Stomach (tissue), 9 donors: Measurements from ENCODE around the gene HEMK1. TPM values are rescaled to one million over a fixed set of nuclear protein-coding genes. Genes with fewer than 3 reads are reported as not detected.

Source experiments
- DNase-seq, 2 donors: peaks; one replicate each; pipeline versions ENCODE4 v3.0.0 to v3.0.0-alpha.2; 2013 to 2019
- H3K27ac ChIP-seq, 5 donors: fragments of 200-600 bp in 4 of 5; sonication (generic) in 4 of 5; one replicate each; pipeline ENCODE4 v1.5.1; 2013 to 2019; ENCODE audit warnings: mild to moderate bottlenecking in 1 of 5, moderate library complexity in 1 of 5
- H3K27me3 ChIP-seq, 3 donors: fragments of 200-600 bp; sonication (generic); one replicate each; pipeline ENCODE4 v1.5.1; 2017 to 2019; ENCODE audit warnings: mixed run types in 1 of 3
- H3K36me3 ChIP-seq, 4 donors: fragments of 200-600 bp; sonication (generic); 1 replicate in 3 of 4; 2 replicates in 1 of 4; pipeline ENCODE4 v1.5.1; 2016 to 2019
- H3K4me1 ChIP-seq, 4 donors: fragments of 200-600 bp; sonication (generic); one replicate each; pipeline ENCODE4 v1.5.1; 2016 to 2019
- H3K4me3 ChIP-seq, 4 donors: fragments of 200-600 bp; sonication (generic) in 3 of 4; one replicate each; pipeline ENCODE4 v1.5.1; 2016 to 2019; ENCODE audit warnings: mild to moderate bottlenecking in 1 of 4
- H3K9me3 ChIP-seq, 4 donors: fragments of 200-600 bp; sonication (generic); one replicate each; pipeline ENCODE4 v1.5.1; 2016 to 2019
- CTCF ChIP-seq, 7 experiments: fragments of 450-650 bp in 4 of 7; fragments of 200-600 bp in 3 of 7; sonication (generic) in 3 of 7; IDR thresholded peaks; one replicate each; pipeline ENCODE4 v1.5.1; 2016 to 2019; ENCODE audit warnings: antibody characterized with exemption in 7 of 7, control low read depth in 2 of 7, mild to moderate bottlenecking in 1 of 7
- EP300 ChIP-seq: sonication (generic); formaldehyde crosslinking; IDR thresholded peaks from one replicate; pipeline ENCODE4 v1.6.1; 2017; ENCODE audit warnings: antibody characterized with exemption
- POLR2A ChIP-seq, 4 donors: fragments of 450-650 bp; IDR thresholded peaks; one replicate each; pipeline ENCODE4 v1.6.1; 2016; ENCODE audit warnings: antibody characterized with exemption in 4 of 4, control low read depth in 2 of 4, mild to moderate bottlenecking in 1 of 4, moderate library complexity in 1 of 4
- POLR2AphosphoS5 ChIP-seq, 3 donors: sonication (generic); formaldehyde crosslinking; IDR thresholded peaks; one replicate each; pipeline ENCODE4 v1.6.1; 2016; ENCODE audit warnings: antibody characterized with exemption in 3 of 3
- WGBS, 5 donors: extraction: QIAGEN DNeasy Blood & Tissue Kit in 3 of 5; methylation state at CpG; one replicate each; pipeline versions ENCODE4 v1.1.5 to v1.1.7; 2013 to 2018; 5-methylcytosine and 5-hydroxymethylcytosine counted together
- intact Hi-C: fragments of 100-400 bp; cut with DNase I; formaldehyde crosslinking; loops from one replicate; pipeline ENCODE4 v1.15.1; 2023; ENCODE audit warnings: low total_unique reads
- polyA plus RNA-seq, 3 donors: library from polyadenylated mRNA; stranded (reverse); fragments of 200-250 nt; gene quantifications; one replicate each; pipeline ENCODE4 v1.2.3, GENCODE V29; 2013
- total RNA-seq, 5 donors: library from RNA; depleted of rRNA; stranded (reverse); fragments of >200 nt; gene quantifications; one replicate each; pipeline versions ENCODE4 v1.1.0 to v1.2.3, GENCODE V29; 2014 to 2016
- donor health status: healthy with polysubstance abuse.
- donor health status: Bipolar disorder and iron deficiency.
- donor health status: healthy.

HEMK1 gene
- total and polyA plus RNA-seq, 8 donors, result 5.8 to 24.8 (median 13.7) TPM

GRCh38 chr3:50607271-50608091 is 38.2 kb downstream of the HEMK1 start:
- TF ChIP-seq POLR2A (IDR thresholded peaks at IDR 0.05) (no peak), EP300 (no peak), POLR2AphosphoS5 (IDR thresholded peaks at IDR 0.05) (no peak), CTCF (IDR thresholded peaks at IDR 0.05) (no peak)
- no peak for DNase-seq

GRCh38 chr3:50608278-50608677 is 39.0 kb downstream of the HEMK1 start:
- no peaks in the 10 kb centered on the region for H3K9me3 ChIP-seq
- DNase-seq, result no peak
- H3K36me3 ChIP-seq, result peaks cover 19 to 40% (median 39%) of the 10 kb centered on the region in 4 donors
- 54 to 77% (median 73%) methylated on average over 7 of the region's 7 CpGs for WGBS, 5 donors
- H3K27ac ChIP-seq, result peak overlapping the region in 3 of 5 donors; percentile 95 to 97 (median 96)
- peaks cover 61 to 95% (median 92%) of the 10 kb centered on the region in 4 donors for H3K4me1 ChIP-seq
- H3K27me3 ChIP-seq, result no peaks in the 10 kb centered on the region
- H3K4me3 ChIP-seq, result peak overlapping the region in 2 of 4 donors; percentile 60 to 83
- TF ChIP-seq POLR2AphosphoS5 (IDR thresholded peaks at IDR 0.05), result no peak
- TF ChIP-seq EP300, result no peak
- TF ChIP-seq CTCF (IDR thresholded peaks at IDR 0.05), result no peak
- TF ChIP-seq POLR2A (IDR thresholded peaks at IDR 0.05), result no peak
- intact Hi-C loops, result no loop called here

More at GRCh38 chr3:50607271-50608091, 38.2 kb downstream of the HEMK1 start:
- Histone ChIP-seq H3K27me3 (no peaks in the 10 kb centered on the region), H3K36me3 (peaks cover 19 to 40% (median 39%) of the 10 kb centered on the region in 4 donors), H3K4me3 (peak overlapping the region in 2 of 4 donors; percentile 60 to 83), H3K27ac (peak overlapping the region in 3 of 5 donors; percentile 95 to 97 (median 96)), H3K9me3 (no peaks in the 10 kb centered on the region), H3K4me1 (peaks cover 69 to 95% (median 92%) of the 10 kb centered on the region in 4 donors)
- WGBS, 5 donors, result 66 to 80% (median 77%) methylated on average over 19 to 29 of the region's 29 CpGs
- intact Hi-C loops, result no loop called here

GRCh38 chr3:50609071-50609762 is 39.9 kb downstream of the HEMK1 start:
- Histone ChIP-seq H3K4me3 (peak overlapping the region; percentile 59 to 83 (median 71)), H3K27ac (peak overlapping the region; percentile 11 to 97 (median 91)), H3K36me3 (peaks cover 19 to 39% (median 38%) of the 10 kb centered on the region in 4 donors), H3K9me3 (no peaks in the 10 kb centered on the region), H3K27me3 (no peaks in the 10 kb centered on the region), H3K4me1 (peaks cover 52 to 95% (median 90%) of the 10 kb centered on the region in 4 donors)
- DNase-seq, result no peak
- intact Hi-C loops, result no loop called here
- WGBS, 5 donors, result 62 to 86% (median 80%) methylated on average over 4 to 5 of the region's 5 CpGs
- TF ChIP-seq POLR2AphosphoS5 (IDR thresholded peaks at IDR 0.05), result no peak
- TF ChIP-seq CTCF (IDR thresholded peaks at IDR 0.05), result no peak
- no peak for TF ChIP-seq POLR2A (IDR thresholded peaks at IDR 0.05)
- no peak for TF ChIP-seq EP300

GRCh38 chr3:50609763-50610085 is 40.4 kb downstream of the HEMK1 start:
- no peak for DNase-seq
- Histone ChIP-seq H3K4me1 (peaks cover 51 to 91% (median 85%) of the 10 kb centered on the region in 4 donors), H3K27ac (peak overlapping the region; percentile 87 to 97 (median 91)), H3K9me3 (no peaks in the 10 kb centered on the region), H3K36me3 (peaks cover 19 to 34% (median 33%) of the 10 kb centered on the region in 4 donors), H3K27me3 (no peaks in the 10 kb centered on the region), H3K4me3 (peak overlapping the region; percentile 59 to 83 (median 71))
- 81 to 90% (median 86%) methylated on average over 3 of the region's 3 CpGs for WGBS, 5 donors
- intact Hi-C loops, result loop anchor here (5.0 kb wide), 1 partner anchor 37 kb away; no protein-coding TSS in a partner anchor
- TF ChIP-seq POLR2A (IDR thresholded peaks at IDR 0.05) (no peak), POLR2AphosphoS5 (IDR thresholded peaks at IDR 0.05) (no peak), CTCF (IDR thresholded peaks at IDR 0.05) (no peak)
